Tibial artery (tissue), 4 donors: ENCODE data around the gene THOP1.

Experiments used
- DNase-seq, 2 donors: peaks; one replicate each; pipeline ENCODE4 v3.0.0-alpha.2; 2019
- H3K27ac ChIP-seq, 2 donors: fragments of 200-600 bp; sonication (generic) in 1 of 2; 1 replicate in 1 of 2; 2 replicates in 1 of 2; pipeline ENCODE4 v1.5.1; 2018 to 2019; ENCODE audit warnings: mild to moderate bottlenecking in 1 of 2
- H3K27me3 ChIP-seq, 2 donors: fragments of 200-600 bp; sonication (generic) in 1 of 2; one replicate each; pipeline versions ENCODE4 v1.5.1 to v1.6.0; 2016 to 2019
- H3K36me3 ChIP-seq, 3 donors: fragments of 200-600 bp; sonication (generic) in 2 of 3; one replicate each; pipeline ENCODE4 v1.5.1; 2016 to 2019; ENCODE audit warnings: mild to moderate bottlenecking in 2 of 3
- H3K4me1 ChIP-seq, 4 donors: fragments of 200-600 bp; sonication (generic) in 2 of 4; 1 replicate in 3 of 4; 2 replicates in 1 of 4; pipeline ENCODE4 v1.5.1; 2016 to 2019
- H3K4me3 ChIP-seq, 2 donors: fragments of 200-600 bp; sonication (generic) in 1 of 2; 1 replicate in 1 of 2; 2 replicates in 1 of 2; pipeline ENCODE4 v1.5.1; 2018 to 2019; ENCODE audit warnings: mild to moderate bottlenecking in 2 of 2
- H3K9me3 ChIP-seq, 3 donors: fragments of 200-600 bp; sonication (generic) in 1 of 3; one replicate each; pipeline ENCODE4 v1.5.1; 2016 to 2019
- intact Hi-C: fragments of 100-400 bp; cut with DNase I; formaldehyde crosslinking; loops from one replicate; pipeline ENCODE4 v1.15.0; 2023; ENCODE audit warnings: low total_unique reads
- TF ChIP-seq, protein P1 (sequence below), 2 experiments: fragments of 200-600 bp in 1 of 2; fragments of 450-650 bp in 1 of 2; IDR thresholded peaks; one replicate each; pipeline ENCODE4 v1.5.1; 2017 to 2019; ENCODE audit warnings: antibody characterized with exemption in 2 of 2, mild to moderate bottlenecking in 1 of 2, moderate library complexity in 1 of 2

The THOP1 gene

DNA sequence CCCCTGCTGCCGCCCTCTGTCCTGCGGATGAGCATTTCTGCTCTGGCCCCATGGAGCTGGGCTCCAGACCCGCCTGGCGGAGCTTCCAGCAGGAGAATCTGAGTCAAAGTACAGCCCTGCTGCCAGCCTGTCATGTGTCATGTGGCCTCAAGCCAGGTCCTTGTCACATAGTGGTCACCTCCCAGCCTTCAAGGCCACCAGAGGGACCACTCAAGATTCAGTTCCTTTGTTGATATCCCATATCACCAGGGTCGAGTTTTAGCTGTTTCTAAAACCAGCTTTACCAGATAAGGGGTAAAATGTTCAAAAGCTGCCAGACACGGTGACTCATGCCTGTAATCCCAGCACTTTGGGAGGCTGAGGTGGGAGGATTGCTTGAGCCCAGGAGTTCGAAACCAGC lies 13.4 kb downstream of the THOP1 start:
- Histone ChIP-seq H3K36me3 (peaks cover 4 to 96% (median 53%) of the 10 kb centered on the region in 3 donors), H3K4me3 (no peak overlapping the region), H3K27ac (no peak overlapping the region), H3K9me3 (no peaks in the 10 kb centered on the region), H3K27me3 (no peaks in the 10 kb centered on the region), H3K4me1 (no peaks in the 10 kb centered on the region)
- intact Hi-C loops: no loop called here
- no peak for DNase-seq
- TF ChIP-seq, protein P1, sequence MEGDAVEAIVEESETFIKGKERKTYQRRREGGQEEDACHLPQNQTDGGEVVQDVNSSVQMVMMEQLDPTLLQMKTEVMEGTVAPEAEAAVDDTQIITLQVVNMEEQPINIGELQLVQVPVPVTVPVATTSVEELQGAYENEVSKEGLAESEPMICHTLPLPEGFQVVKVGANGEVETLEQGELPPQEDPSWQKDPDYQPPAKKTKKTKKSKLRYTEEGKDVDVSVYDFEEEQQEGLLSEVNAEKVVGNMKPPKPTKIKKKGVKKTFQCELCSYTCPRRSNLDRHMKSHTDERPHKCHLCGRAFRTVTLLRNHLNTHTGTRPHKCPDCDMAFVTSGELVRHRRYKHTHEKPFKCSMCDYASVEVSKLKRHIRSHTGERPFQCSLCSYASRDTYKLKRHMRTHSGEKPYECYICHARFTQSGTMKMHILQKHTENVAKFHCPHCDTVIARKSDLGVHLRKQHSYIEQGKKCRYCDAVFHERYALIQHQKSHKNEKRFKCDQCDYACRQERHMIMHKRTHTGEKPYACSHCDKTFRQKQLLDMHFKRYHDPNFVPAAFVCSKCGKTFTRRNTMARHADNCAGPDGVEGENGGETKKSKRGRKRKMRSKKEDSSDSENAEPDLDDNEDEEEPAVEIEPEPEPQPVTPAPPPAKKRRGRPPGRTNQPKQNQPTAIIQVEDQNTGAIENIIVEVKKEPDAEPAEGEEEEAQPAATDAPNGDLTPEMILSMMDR (IDR thresholded peaks at IDR 0.05): no peak

DNA sequence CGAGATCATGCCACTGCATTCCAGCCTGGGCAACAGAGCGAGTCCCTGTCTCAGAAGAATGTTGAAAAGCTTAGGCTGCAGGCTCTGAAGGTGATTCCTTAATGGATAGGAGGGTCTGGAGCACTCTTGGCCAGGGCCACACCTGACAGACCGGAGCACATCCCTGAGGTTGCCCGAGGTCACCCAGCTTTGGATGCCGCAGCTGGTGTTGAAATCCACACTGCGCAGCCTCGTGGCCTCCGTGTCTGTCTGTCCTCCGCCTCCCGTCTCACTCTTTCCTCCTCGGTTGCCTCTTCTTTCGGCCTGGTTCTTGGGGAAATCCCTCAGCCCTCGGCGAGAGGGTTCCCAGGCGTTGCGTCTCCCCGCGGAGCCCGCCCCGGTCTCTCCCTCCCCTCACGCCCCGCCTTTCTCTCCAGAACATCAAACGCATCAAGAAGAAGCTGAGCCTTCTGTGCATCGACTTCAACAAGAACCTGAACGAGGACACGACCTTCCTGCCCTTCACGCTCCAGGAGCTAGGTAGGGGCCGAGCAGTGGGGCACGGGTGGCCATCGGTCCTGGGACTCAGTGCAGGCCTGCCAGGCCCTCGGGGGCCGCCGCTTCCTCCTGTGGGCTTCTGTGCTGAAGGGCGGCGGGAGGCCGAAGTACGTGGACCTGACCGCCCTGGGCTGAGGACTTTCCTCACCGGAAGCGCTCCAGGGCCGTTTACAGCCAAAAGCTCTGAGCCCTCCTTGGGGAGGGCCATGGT lies 14.1 kb downstream of the THOP1 start:
- peaks cover 4 to 96% (median 51%) of the 10 kb centered on the region in 3 donors for H3K36me3 ChIP-seq
- H3K9me3 ChIP-seq: no peaks in the 10 kb centered on the region
- intact Hi-C loops: no loop called here
- H3K4me3 ChIP-seq: no peak overlapping the region
- no peaks in the 10 kb centered on the region for H3K27me3 ChIP-seq
- no peak for DNase-seq
- no peaks in the 10 kb centered on the region for H3K4me1 ChIP-seq
- H3K27ac ChIP-seq: no peak overlapping the region
- TF ChIP-seq, protein P1 (IDR thresholded peaks at IDR 0.05): no peak

DNA sequence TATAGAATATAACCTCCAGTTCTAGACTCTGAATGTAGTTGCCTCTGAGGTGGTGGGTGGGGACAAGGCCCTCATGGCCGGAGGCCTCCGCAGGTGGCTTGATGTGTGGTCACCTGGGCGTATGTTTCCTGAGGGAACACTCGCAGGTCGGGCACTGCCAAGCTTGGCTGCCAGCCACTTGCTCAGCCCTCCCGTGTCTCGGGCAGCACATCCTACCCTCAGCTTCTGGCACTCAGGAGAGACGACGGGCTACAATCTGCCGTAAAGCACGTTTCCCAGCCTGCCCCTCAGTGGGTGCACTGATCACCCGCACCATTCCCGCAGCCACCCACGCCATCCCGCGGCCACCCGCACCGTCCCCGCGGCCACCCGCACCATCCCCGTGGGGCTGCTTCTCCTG lies 15.2 kb downstream of the THOP1 start:
- no peak for DNase-seq
- intact Hi-C loops: no loop called here
- Histone ChIP-seq H3K4me3 (no peak overlapping the region), H3K36me3 (peaks cover 4 to 96% (median 49%) of the 10 kb centered on the region in 3 donors), H3K27ac (no peak overlapping the region), H3K9me3 (no peaks in the 10 kb centered on the region), H3K27me3 (no peaks in the 10 kb centered on the region), H3K4me1 (no peaks in the 10 kb centered on the region)
- TF ChIP-seq, protein P1 (IDR thresholded peaks at IDR 0.05): no peak

DNA sequence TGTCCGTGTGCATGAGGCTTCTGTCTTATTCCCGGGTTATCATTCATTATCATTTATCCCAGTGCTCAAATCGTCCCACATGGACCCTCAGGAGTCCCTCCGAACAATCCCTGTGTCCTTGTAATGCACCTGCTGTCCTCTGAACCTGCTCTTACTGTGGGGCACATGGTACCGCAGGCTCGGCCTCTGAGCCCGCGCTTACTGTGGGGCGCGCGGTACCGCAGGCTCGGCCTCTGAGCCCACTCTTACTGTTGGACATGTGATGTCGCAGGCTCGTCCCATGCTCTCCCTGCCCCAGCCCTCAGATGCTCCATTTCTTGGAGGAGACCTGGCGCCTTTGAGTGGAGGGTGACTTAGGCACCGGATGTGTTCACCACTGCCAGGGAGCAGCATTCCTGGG lies 17.5 kb downstream of the THOP1 start:
- intact Hi-C loops: no loop called here
- Histone ChIP-seq H3K9me3 (no peaks in the 10 kb centered on the region), H3K36me3 (peaks cover 9 to 96% (median 54%) of the 10 kb centered on the region in 3 donors), H3K27ac (no peak overlapping the region), H3K4me1 (no peaks in the 10 kb centered on the region), H3K27me3 (no peaks in the 10 kb centered on the region), H3K4me3 (no peak overlapping the region)
- no peak for DNase-seq
- TF ChIP-seq, protein P1 (IDR thresholded peaks at IDR 0.05): no peak

DNA sequence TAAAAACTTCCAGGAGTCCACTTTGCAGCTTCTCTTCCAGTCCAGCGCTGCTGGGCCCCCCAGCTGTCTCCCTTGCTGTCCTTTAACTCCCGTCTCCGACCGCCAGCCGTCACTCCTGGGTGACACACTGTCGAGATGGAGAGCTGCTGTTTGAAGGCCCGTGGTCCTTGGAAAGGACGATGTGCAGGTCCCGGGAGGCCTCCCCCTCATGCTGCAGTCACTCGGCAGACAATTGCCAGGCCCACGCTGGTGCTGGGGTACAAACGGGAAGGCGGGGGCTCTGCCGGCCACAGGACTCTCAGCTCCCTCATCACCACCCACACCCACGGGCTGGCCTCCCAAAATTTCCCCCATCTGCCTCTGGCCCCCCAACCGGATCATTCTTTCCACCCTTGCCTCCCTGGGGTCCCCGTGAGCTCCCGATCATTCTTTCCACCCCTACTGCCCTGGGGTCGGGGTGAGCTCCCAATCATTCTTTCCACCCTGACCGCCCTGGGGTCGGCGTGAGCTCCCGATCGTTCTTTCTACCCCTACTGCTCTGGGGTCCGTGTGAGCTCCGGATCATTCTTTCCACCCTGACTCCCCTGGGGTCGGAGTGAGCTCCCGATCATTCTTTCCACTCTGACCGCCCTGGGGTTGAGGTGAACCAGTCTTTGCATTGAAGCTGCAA lies 18.3 kb downstream of the THOP1 start:
- Histone ChIP-seq H3K27ac (no peak overlapping the region), H3K4me1 (no peaks in the 10 kb centered on the region), H3K27me3 (no peaks in the 10 kb centered on the region), H3K36me3 (peaks cover 9 to 96% (median 58%) of the 10 kb centered on the region in 3 donors), H3K9me3 (no peaks in the 10 kb centered on the region), H3K4me3 (no peak overlapping the region)
- intact Hi-C loops: no loop called here
- TF ChIP-seq, protein P1 (IDR thresholded peaks at IDR 0.05): no peak
- no peak for DNase-seq
